ELF-1 (cell line): ENCODE measurements around the gene PHETA1.
A peak's percentile ranks its signal among the peaks of the same experiment; 100 is the strongest.

ENCODE experiments used
- DNase-seq: peaks from one replicate; pipeline ENCODE4 v3.0.0-alpha.2; 2016; ENCODE audit warnings: low read depth, low spot score

Gene PHETA1, protein sequence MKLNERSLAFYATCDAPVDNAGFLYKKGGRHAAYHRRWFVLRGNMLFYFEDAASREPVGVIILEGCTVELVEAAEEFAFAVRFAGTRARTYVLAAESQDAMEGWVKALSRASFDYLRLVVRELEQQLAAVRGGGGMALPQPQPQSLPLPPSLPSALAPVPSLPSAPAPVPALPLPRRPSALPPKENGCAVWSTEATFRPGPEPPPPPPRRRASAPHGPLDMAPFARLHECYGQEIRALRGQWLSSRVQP

DNA sequence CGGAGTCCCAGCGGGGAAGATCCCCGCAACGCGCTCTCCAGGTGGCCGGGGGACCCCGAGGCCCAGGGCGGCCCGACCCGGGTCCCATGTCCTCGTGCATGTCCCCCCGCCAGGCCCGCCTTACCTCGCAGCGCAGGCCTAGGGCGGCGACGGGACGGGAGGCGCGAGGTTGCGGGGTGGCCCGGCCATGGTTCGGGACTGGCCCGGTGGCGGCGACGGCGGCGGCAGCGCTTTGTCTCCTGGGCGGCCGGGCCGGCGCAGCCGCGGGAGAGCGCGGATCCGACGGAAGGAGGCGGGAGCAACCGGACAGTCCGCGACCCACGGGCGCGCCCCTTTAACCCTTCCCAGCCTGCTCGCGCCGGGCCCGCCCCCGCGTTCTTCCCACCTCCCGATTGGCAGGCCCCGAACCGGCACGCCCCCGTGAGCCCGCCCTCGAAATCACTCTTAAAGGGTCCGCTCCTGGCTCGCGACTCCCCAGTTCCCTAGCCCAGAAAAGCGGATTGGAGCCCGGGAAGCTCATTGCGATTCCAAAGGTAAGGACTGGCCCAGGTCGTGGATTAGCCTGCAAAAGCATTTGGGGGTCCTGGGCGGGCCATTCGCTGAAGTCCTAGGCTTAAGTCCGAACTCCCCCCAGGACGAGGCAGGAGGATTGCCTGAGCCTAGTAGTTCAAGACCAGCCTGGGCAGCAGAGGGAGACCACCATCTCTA, at the start of gene PHETA1:
PHETA1 (minus strand) TSS at position 308 of the 708 bp plus-strand sequence. CDS start 5,668 bp downstream, outside the sequence.
- DNase-seq, result peak; percentile 83

DNA sequence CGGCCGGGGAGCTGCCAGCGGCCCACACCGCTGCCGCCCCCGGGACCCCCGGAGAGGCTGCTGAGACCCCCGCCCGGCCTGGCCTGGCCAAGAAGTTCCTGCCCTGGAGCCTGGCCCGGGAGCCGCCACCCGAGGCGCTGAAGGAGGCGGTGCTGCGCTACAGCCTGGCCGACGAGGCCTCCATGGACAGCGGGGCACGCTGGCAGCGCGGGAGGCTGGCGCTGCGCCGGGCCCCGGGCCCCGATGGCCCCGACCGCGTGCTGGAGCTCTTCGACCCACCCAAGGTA, 49.6 kb upstream of the PHETA1 start:
- no peak for DNase-seq

DNA sequence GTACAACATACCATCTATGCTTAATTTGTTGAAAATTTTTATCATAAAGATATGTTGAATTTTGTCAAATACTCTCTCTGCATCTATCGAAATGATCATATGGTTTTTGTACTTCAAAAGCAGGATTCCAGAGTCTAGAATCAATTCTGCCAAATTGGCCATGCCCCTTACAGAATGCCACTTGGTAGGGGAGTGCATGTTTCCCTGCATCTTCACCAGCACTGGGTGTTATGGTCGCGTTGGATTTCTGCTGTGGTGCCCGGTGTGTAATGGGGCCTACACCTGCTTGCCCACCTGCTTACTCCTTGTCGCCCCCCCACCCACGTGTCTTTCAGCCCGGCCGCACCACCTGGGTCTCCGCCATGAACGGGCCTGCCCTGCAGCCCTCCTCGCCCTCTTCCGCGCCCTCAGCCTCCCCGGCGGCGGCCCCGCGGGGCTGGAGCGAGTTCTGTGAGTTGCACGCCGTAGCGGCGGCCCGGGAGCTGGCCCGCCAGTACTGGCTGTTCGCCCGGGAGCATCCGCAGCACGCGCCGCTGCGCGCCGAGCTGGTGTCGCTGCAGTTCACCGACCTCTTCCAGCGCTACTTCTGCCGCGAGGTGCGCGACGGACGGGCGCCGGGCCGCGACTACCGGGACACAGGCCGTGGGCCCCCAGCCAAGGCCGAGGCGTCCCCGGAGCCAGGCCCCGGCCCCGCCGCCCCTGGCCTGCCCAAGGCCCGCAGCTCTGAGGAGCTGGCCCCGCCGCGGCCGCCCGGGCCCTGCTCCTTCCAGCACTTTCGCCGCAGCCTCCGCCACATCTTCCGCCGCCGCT, 49.1 kb upstream of the PHETA1 start:
- DNase-seq, result no peak

DNA sequence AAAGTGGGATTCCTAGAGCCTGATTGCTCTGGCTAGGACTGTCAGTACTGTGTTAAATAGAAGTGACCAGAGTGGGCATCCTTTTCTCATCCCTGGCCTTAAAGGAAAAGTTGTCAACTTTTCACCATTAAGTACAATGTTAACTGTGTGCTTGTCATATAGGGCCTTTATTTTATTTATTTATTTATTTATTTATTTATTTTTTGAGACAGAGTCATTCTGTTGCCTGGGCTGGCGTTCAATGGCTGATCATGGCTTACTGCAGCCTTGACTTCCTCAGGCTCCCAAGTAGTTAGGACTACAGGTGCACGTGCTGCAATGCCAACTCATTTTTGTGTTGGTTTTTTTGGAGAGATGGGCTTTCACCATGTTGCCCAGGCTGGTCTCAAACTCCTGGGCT, 48.4 kb upstream of the PHETA1 start:
- no peak for DNase-seq

DNA sequence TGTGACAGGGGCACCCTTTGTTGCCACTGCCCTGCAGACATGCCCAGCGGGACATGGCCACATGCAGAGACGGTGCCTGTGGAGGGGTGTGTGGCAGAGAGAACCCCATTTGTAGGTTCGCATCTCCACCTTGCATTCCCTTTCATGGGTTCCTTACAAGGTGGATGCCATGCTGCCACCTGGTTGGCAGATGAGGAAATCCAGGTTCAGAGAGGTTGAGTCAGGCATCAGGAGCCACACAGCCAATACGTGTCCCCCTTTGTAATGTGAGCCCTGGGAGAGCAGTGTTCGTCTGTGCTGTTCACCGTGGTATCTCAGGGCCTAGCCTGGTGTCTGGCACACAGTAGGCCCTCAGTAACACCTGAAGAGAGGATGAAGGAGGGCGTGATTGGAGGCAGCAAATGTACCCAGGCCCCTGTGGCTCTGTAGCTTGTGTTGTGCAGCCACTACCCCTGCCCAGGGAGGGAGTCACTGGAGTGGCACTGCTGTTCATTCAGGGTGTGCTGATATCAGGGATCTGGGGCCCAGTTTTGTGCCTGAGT, 45.9 kb upstream of the PHETA1 start:
- no peak for DNase-seq

DNA sequence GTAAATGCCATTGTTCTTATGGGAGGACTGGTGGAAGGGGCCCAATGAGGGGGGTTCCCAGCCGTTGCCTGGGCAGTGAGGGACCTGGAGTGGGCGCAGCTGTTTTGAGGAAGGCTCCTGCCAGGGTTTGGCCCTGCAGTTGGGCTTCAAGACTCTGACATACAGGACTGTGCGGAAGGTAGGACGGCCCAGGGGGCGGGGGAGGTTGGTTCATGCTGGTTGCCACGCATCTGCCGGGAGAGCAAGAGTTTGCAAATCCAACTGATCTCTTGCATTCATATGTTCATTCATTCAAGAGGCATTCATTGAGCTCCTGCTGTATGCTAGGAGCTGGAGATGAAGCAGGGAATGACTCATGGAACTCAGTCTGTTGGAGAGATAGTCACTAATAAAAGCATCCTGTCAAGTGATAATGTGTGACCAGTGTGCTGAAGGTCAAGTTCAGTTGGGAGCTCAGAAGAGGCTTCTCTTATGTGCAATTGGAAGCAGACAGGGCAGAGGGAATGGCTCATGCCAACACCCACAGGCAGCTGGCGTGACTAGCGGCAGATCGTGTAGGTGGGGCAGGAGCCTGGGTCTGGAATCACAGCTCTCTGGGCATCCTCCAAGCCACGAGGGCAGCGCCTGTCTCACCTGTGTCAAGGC, 44.7 kb upstream of the PHETA1 start:
- DNase-seq, result peak; percentile 35

DNA sequence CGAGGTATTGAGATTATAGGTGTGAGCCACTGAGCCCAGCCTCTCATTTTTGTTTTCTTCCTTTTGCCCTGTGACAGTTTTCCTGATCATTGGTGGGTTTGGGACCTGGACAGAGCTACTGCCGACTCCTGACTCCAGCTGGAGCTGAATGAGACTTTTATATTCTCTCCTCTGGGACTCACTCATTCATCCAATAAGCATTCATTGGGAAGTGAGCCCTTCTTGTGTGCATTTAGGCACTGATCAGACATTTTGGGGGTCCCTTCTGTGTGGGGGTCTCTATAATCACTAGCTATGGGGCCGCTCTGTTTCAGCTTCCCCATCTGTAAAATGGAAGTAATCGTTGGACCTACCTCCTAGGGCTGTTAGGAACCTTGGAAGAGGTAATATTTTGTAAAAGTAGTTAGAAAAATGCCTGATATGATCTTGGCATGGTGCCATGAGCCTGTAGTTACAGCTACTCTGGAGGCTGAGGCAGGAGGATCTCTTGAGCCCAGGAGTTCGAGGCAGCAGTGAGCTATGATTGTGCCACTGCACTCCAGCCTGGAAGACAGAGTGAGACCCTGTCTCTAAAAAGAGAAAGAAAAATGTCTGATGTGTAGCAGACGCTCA, 44.0 kb upstream of the PHETA1 start:
- no peak for DNase-seq

DNA sequence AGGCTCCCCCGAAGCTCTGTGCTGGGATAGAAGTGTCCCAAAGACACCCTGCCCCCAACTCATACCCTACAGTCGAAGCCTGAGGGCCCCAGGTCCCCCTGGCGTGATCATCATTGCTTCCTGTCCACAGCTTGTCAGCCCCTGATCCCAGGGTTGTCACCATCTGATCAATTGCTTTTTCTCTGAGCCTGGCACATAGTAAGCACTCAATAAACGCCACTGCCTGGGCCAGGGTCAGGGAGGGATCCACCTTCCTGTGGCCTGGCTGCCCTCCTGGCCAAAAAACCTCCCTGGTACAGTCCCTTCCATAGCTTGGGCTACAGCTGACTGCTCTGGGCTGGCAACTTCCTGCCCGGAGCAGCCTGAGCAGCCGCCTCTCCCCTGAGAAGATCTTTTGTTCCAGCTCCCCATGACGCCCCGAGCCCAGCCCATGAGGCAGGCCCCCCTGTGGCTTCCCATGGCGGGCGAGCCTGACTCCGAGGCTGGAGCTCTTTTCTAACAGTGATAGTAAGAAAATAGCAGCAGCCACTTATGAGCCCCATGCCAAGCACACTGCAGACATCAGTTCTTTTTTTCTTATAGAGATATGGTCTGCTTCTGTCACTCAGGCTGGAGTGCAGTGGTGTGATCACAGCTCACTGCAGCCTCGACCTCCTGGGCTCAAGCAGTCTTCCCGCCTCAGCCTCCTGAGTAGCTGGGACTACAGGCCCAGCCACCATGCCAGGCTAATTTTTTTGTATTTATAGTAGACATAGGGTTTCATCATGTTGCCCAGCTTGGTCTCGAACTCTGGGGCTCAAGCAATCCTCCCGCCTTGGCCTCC, 43.3 kb upstream of the PHETA1 start:
- DNase-seq, result peak; percentile 72

DNA sequence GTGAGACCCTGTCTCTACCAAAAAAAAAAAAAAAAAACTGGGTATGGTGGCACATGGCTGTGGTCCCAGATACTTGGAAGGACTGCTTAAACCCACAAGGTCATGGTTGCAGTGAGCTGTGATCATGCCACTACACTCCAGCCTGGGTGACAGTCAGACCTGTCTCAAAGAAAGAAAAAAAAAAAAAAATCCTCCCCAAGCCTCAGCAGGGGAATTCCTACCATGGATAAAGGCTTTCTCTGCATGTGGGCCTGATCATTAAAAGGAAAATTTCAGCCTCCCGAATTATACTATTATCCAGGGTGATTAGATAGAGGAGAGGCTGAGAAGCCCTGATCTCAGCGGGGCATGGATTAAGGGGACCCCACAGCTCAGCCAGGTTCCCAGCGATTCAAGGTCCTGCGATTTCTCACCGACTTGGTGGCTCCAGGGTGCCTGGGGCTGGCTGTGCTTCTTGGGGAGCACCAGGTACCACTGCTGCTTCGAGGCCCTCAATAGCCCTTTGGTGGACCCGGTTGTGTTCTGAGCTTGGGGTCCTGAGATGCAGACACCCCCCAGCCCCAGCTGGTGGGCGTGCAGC, 42.4 kb upstream of the PHETA1 start:
- no peak for DNase-seq

DNA sequence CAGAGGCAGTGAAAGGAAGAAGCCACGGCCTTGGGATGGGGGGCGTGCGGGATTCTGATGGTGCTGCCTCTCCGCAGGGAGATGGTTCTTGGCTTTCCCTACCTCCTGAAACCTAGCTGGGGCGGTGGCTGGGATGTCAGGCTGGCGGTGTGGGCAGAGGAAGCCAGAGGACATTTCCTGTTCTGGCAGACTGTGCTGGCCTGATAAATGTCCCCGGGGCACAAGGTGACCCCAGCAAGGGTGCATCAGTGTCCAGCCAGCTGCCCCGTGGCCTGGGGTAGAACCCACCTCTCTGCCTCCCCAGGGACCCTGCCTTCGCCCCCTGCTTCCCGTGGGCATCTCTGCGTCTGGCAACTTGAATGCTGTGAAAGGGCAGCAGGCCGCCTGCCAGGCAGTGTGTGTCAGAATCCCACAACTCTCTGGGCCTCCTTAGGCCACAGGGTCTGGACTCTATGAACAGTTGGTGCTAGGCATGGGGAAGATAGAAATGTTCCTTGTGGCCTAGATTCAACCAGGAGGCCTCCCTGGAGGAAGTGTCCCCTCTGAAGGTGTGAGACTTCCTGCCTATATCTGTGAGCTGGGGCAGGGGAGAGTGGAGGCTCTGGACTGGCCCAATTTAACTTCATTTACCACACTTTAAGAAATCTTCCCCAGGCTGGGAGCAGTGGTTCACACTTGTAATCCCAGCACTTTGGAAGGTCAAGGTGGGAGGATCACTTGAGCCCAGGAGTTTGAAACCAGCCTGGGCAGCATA, 41.7 kb upstream of the PHETA1 start:
- DNase-seq, result no peak

DNA sequence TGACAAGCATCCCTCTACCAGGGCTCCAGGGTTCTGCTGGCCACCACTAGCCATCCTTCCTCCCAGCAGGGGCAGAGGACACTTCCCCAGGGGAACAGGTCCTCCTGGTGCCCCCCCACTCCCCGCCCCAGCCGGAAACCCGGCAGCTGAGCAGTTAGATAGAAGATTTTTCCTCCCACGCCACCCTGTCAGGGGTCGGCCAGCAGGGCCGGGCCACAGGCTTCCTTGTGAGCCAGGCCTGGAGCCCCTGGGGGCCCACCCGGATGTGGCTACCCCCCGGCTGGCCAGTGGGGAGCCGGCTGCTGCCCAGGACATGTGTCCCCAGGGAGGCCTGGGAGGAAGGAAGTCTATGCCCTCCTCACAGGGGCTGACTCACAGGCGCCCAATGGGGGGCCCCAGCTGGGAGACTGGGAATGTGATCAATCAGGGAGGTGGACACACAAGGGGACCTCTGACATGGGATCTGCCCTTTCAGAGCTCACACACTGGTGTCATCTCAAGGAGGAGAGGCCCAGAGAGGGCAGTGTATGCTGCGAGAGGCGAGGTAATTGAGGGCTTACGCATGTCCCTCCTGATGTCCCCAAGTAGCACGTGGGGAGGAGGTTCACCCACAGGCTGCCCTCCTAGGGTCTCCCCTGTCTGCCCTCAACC, 41.0 kb upstream of the PHETA1 start:
- peak; percentile 67 for DNase-seq

DNA sequence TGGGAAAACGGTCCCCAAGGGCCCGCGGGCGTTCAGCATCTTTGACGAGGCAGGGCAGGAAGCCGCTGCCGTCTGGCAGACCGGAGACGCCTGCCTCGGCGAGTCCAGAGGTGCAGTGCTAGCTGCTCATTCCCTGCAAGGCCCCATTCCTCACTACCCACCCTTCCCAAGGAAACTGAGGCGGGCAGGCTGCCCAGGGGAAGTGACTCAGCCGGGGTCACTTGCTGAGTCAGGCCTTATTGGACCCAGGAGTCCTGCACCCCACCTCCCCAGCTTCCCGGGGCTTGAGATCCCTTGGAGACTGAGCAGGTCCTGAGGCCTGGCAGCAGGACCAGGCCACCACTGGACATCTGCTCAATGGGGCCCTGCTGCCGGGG, 40.5 kb upstream of the PHETA1 start:
- DNase-seq, result no peak

DNA sequence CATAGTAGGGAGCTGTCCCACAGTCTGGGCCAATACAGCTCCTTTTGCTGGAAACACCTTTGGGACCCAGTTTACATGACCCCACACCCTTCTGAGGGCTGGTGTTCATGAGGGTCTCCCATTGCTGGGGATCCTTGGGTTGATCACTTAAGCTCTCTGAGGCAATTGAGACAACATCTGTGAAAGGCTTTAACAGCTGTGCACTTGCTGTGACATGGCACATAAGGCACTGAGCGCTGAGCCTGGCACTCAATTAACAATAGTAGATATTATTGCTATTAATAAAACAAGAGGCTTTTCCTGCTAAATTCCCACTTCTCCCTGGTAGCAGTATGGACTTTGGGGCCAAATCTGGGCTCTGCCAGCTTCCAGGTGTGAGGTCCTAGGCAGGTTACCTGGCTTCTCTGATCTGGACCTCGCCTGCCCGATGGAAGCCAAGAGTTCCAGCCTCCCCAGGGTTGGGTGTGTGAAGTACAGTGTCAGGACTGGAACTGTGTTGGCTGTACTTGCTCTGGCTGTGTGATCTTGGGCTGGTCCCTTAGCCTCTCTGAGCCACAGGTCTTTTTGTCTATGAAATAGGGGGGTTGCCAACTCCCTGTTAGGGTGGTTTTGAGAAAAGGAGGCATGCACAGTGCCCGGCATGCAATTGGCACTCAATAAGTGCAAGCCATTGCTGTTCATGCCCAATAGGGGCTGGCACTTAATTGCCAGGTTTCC, 39.9 kb upstream of the PHETA1 start:
- DNase-seq, result no peak

DNA sequence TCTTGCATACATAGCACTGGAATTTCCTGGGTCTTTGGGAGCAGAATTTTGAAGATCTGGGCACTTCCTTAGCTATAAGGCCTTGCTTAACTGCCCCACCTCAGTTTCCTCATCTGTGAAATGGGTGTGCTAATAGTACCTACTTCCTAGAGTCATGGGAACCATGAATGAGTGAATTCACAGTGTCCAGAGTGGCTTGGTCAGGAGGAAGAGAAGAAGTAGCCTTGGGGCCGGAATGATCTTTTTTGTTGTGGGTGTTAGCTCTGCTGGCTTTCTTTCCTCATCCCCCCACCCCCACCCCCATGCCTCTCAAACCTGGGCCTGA, 39.2 kb upstream of the PHETA1 start:
- no peak for DNase-seq

DNA sequence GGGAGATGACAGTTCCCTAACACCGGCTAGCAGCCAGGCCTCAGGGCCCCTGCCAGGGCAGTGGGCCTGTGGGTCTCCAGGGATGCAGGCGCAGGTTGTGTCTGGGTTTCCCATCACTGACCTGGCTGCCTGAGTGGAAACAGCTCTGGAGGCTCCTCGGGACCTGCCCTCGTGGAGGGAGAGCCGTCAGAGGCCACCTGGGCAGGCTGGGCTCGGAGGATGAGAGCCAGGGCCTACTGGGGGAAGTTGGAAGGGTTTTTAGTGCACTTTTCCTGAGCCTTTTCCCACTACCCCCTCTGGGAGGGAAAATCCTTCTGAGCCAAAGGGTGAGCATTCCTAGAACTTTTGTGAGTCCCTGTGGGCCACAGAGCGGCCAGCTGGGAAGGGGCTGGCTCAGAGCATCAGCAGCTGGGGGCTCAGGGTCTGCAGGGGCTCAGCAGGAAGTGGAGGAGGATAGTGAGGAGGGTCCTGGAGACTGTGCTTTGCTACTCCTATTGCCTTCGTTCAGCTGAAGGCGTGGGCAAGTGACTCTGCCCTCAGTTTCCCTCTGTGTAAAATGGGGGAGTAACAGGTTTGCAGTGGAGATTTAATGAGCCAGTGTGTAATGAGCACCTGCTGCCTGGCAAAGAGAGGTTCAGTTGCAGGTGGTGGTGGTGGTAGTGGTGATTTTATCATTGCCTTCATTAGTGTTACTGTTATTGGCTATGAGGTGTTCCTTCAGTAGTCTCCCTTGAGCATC, 38.7 kb upstream of the PHETA1 start:
- DNase-seq, result peak; percentile 34

DNA sequence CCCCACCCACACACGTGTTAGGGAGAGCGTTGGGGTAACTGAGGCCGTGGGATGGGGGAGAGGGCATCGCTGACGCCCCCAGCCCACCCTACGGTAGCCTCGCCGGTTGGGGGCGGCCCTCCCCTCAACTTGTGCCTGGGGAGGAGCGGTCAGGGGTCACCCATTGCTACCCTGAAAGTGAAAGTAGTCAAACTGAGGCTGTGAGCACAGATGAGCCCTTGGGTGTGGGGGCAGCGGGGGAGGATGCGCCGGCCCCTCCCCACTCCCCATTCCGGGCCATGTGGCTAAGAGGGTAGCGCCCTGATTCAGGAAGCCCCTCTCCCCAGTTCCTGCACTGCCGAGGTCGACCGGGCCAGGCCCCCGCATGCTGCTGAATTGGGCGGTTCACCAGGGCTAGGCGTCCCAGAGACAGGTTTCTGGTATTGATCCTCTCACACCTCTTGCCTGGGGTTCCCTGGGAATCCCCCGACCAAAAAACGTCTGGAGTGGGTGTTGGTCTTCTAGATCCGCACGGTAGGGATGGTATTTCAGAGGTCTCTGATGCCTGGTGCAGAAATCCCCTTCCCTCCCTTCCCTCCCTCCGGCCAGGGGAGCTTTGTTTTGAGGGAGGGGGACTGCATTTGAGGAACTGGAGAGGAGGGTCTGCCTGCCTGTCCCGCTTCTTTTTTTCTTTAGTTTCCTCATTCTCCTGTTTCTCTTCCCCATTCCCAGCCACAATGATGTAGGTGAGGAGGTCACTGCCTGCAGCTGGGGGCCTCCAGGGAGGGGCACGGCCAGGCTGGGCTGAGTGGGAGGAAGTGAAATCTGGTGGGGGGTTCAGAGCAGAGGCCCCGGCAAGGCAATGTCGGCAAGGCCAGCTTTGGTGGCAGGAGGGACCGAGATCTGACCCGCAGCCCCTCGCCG, 37.8 kb upstream of the PHETA1 start:
- peak; percentile 40 for DNase-seq
